ENCODE data around the gene BORCS6. TPM values are rescaled to one million over a fixed set of nuclear protein-coding genes. Genes with fewer than 3 reads are reported as not detected.

Gene BORCS6
- total and polyA plus RNA-seq, 2 donors from 2014 or later = 8.6 to 15.4 TPM

DNA sequence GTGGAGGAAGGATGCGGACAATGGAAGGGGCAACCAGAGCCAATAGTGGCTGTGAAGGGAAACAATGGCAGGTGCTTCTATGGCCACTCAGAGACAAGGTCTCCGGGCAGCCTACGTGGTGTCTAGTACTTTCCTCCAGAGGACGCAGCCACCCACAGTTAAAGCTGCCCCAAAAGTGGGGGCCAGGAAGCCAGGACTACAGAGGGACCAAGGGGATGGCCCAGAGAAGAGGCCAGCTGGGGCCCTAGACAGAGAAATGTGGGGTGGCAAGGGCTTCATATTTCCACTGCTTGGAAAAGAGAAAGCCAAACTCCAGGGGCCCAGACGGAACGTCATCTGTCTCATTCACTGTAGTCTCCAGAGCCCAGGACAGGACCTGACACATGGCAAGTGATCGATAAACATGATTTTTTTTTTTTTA lies 36.9 kb downstream of the BORCS6 start:
- H3K9me3 ChIP-seq (ENCODE audit: control insufficient read depth in 2 of 3, insufficient read depth in 1 of 3, low read length in 3 of 3) = no peaks in the 10 kb centered on the region
- DNase-seq (peak in 1 of 5 donors; percentile 66), FAIRE-seq (no peak)
- peak overlapping the region in 1 of 3 donors; percentile 99 for H3K4me3 ChIP-seq (ENCODE audit: low read length in 3 of 3)
- intact Hi-C loops (cut with DNase I) = no loop called here
- H3K4me1 ChIP-seq (ENCODE audit: control insufficient read depth in 2 of 3, insufficient read depth in 2 of 3, low read depth in 1 of 3, low read length in 3 of 3) = peaks cover 5 to 29% (median 21%) of the 10 kb centered on the region in 3 donors
- H3K9ac ChIP-seq (ENCODE audit: low read length in 3 of 3) = peak overlapping the region in 2 of 3 donors; percentile 6 to 96
- no peaks in the 10 kb centered on the region for H3K27me3 ChIP-seq (ENCODE audit: control insufficient read depth, insufficient read depth, low read length)
- peaks cover 0 to 36% (median 20%) of the 10 kb centered on the region in 3 donors for H3K36me3 ChIP-seq (ENCODE audit: control insufficient read depth in 2 of 3, insufficient read depth in 3 of 3, low read length in 3 of 3)
- TF ChIP-seq, protein P1, sequence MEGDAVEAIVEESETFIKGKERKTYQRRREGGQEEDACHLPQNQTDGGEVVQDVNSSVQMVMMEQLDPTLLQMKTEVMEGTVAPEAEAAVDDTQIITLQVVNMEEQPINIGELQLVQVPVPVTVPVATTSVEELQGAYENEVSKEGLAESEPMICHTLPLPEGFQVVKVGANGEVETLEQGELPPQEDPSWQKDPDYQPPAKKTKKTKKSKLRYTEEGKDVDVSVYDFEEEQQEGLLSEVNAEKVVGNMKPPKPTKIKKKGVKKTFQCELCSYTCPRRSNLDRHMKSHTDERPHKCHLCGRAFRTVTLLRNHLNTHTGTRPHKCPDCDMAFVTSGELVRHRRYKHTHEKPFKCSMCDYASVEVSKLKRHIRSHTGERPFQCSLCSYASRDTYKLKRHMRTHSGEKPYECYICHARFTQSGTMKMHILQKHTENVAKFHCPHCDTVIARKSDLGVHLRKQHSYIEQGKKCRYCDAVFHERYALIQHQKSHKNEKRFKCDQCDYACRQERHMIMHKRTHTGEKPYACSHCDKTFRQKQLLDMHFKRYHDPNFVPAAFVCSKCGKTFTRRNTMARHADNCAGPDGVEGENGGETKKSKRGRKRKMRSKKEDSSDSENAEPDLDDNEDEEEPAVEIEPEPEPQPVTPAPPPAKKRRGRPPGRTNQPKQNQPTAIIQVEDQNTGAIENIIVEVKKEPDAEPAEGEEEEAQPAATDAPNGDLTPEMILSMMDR (IDR thresholded peaks at IDR 0.05; ENCODE audit: borderline replicate concordance, extremely low read depth, insufficient read depth) = no peak
- H3K27ac ChIP-seq (ENCODE audit: low read depth in 2 of 2, low read length in 2 of 2) = peak overlapping the region; percentile 99 to 100

DNA sequence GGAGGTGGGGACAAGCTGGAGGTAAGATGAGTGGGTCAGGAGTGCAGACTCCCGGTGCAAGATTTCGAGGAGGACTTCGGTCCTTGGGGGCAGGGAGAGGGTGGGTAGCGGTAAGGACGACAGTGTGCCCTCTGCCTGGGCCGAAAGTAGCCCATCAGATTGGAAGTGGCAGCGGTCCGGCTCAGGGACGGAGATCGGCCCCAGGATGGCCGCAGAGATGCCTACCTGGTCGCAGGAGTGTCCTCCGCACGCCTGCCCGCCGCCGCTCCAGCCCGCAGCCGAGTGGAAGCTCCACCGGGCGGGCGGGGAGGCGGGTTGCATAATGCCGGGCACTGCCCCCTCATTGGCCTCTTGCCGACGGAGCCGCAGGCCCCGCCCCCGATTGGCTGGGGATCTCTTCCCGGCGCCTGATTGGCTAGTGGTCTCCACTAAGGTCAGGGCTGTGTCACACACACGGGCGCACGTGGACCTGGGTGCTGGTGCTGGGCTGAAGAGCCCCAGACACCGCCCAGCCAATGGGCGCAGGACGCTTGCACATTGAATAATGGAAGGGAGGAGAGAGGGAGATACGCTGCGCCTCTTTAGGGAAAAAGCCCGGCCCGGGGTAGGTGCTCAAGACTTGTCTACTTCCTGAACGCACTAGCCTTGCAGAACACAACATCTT lies 37.7 kb downstream of the BORCS6 start, which contains the start of gene PER1:
Gene PER1, minus strand, starts transcription at position 293 of the 664 bp plus-strand sequence. CDS start 1,698 bp downstream, outside the sequence.
- peaks cover 0 to 44% (median 26%) of the 10 kb centered on the region in 3 donors for H3K36me3 ChIP-seq (ENCODE audit: control insufficient read depth in 2 of 3, insufficient read depth in 3 of 3, low read length in 3 of 3)
- H3K9me3 ChIP-seq (ENCODE audit: control insufficient read depth in 2 of 3, insufficient read depth in 1 of 3, low read length in 3 of 3) = no peaks in the 10 kb centered on the region
- H3K27ac ChIP-seq (ENCODE audit: low read depth in 2 of 2, low read length in 2 of 2) = peak within 1 kb of the TSS; percentile 99 to 100
- peak within 1 kb of the TSS; percentile 72 to 98 (median 96) for H3K9ac ChIP-seq (ENCODE audit: low read length in 3 of 3)
- no peaks in the 10 kb centered on the region for H3K27me3 ChIP-seq (ENCODE audit: control insufficient read depth, insufficient read depth, low read length)
- intact Hi-C loops (cut with DNase I) = no loop called here
- FAIRE-seq (peak; percentile 90), DNase-seq (peak; percentile 95 to 98 (median 97))
- TF ChIP-seq, protein P1 (IDR thresholded peaks at IDR 0.05; ENCODE audit: borderline replicate concordance, extremely low read depth, insufficient read depth) = no peak
- H3K4me3 ChIP-seq (ENCODE audit: low read length in 3 of 3) = peak within 1 kb of the TSS; percentile 64 to 99 (median 94)
- H3K4me1 ChIP-seq (ENCODE audit: control insufficient read depth in 2 of 3, insufficient read depth in 2 of 3, low read depth in 1 of 3, low read length in 3 of 3) = peaks cover 5 to 29% (median 21%) of the 10 kb centered on the region in 3 donors

DNA sequence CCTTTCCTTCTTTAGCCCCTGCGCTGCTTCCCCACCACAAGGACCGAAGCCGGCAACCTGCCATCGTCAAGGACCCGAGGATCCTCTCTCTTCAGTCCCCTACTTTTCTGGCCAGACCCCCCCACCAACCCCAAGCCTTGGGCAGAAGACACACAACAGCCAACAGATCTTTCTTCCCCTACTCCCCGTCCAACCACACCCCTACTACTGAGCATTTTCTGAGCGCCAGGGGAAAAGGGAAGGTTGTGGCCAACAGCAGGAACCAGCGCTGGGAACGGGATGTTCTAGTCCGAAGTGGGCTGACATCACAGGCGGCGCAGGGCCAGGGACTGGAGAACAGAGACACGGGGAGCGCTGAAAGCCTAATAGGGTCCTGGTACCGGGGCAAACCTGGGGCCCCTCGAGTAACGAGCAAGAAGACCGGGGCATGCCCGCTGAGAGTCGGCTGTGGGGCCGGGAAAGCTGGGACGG lies 38.3 kb downstream of the BORCS6 start:
- Histone ChIP-seq H3K9me3 (ENCODE audit: control insufficient read depth in 2 of 3, insufficient read depth in 1 of 3, low read length in 3 of 3) (no peaks in the 10 kb centered on the region), H3K4me3 (ENCODE audit: low read length in 3 of 3) (peak overlapping the region; percentile 64 to 99 (median 94)), H3K36me3 (ENCODE audit: control insufficient read depth in 2 of 3, insufficient read depth in 3 of 3, low read length in 3 of 3) (peaks cover 0 to 49% (median 31%) of the 10 kb centered on the region in 3 donors), H3K27me3 (ENCODE audit: control insufficient read depth, insufficient read depth, low read length) (no peaks in the 10 kb centered on the region), H3K4me1 (ENCODE audit: control insufficient read depth in 2 of 3, insufficient read depth in 2 of 3, low read depth in 1 of 3, low read length in 3 of 3) (peaks cover 5 to 26% (median 21%) of the 10 kb centered on the region in 3 donors), H3K9ac (ENCODE audit: low read length in 3 of 3) (peak overlapping the region; percentile 72 to 98 (median 96)), H3K27ac (ENCODE audit: low read depth in 2 of 2, low read length in 2 of 2) (peak overlapping the region; percentile 99 to 100)
- intact Hi-C loops (cut with DNase I) = no loop called here
- FAIRE-seq (no peak), DNase-seq (peak; percentile 47 to 96 (median 75))
- TF ChIP-seq, protein P1 (IDR thresholded peaks at IDR 0.05; ENCODE audit: borderline replicate concordance, extremely low read depth, insufficient read depth) = no peak

All from kidney (tissue), 14 donors.